ENCODE measurements around the gene SH3GL1. TPM values are rescaled to one million over a fixed set of nuclear protein-coding genes. Genes with fewer than 3 reads are reported as not detected.
"Not testable (repeated sequence)": the region's sequence is repeated elsewhere in the genome, so short reads cannot be mapped to it uniquely, and the experiment has no call there.

SH3GL1 gene
- total RNA-seq, 2 experiments from 2014 or later = 33.2 to 38.9 TPM

DNA sequence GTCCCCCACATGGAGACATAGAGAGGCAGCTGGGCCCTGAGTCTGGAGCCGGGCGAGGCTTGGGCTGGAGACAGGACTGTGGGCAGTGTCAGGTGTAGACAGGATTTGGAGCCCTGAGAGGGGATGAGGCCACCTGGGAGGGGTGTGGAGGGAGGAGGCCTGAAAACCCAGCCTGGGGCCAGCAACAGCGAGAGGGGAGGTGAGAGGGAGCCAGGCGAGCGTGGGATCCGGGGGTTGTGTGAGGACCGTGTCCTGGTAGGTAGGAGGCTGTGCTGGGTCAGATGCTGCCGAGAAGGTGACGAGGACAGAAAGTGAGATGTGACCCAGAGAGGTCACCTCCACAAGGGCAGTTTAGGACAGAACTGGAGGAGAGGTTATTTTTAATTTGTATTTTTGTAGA lies 49.6 kb downstream of the SH3GL1 start:
- DNase-seq (ENCODE audit: low spot score) = no peak
- intact Hi-C loops (cut with micrococcal nuclease; ENCODE audit: unreplicated experiment) = no loop called here
- Histone ChIP-seq H3K9me3 (ENCODE audit: low read length) (no peaks in the 10 kb centered on the region), H3K4me1 (ENCODE audit: insufficient read depth, low read length, poor library complexity, severe bottlenecking) (no peaks in the 10 kb centered on the region), H3K27ac (ENCODE audit: low read depth, low read length, poor library complexity, severe bottlenecking) (no peak overlapping the region), H3K79me2 (ENCODE audit: insufficient read depth, low read depth, low read length) (no peaks in the 10 kb centered on the region), H3K9me2 (ENCODE audit: insufficient read depth, low read length) (no peaks in the 10 kb centered on the region), H3K4me3 (ENCODE audit: low read depth, low read length, poor library complexity, severe bottlenecking) (no peak overlapping the region), H2AFZ (ENCODE audit: low read length) (no peak overlapping the region), H3K36me3 (ENCODE audit: insufficient read depth, low read length) (peaks cover 13% of the 10 kb centered on the region; the same call in 1 of the 2 replicates), H4K20me1 (ENCODE audit: insufficient read depth, low read length) (no peaks in the 10 kb centered on the region), H3K4me2 (ENCODE audit: low read length) (no peak overlapping the region)
- no TSS peak for BruUV-seq (replicated peaks)
- ChIA-PET POLR2A (no interaction called here), CTCF (ENCODE audit: unreplicated experiment) (no interaction called here)
- TF ChIP-seq, protein P1, sequence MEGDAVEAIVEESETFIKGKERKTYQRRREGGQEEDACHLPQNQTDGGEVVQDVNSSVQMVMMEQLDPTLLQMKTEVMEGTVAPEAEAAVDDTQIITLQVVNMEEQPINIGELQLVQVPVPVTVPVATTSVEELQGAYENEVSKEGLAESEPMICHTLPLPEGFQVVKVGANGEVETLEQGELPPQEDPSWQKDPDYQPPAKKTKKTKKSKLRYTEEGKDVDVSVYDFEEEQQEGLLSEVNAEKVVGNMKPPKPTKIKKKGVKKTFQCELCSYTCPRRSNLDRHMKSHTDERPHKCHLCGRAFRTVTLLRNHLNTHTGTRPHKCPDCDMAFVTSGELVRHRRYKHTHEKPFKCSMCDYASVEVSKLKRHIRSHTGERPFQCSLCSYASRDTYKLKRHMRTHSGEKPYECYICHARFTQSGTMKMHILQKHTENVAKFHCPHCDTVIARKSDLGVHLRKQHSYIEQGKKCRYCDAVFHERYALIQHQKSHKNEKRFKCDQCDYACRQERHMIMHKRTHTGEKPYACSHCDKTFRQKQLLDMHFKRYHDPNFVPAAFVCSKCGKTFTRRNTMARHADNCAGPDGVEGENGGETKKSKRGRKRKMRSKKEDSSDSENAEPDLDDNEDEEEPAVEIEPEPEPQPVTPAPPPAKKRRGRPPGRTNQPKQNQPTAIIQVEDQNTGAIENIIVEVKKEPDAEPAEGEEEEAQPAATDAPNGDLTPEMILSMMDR (conservative IDR thresholded peaks at IDR 0.05; ENCODE audit: low read length) = no peak
- TF ChIP-seq EZH2phosphoT487 (IDR thresholded peaks at IDR 0.05; ENCODE audit: borderline replicate concordance, low read depth, low read length) = no peak

DNA sequence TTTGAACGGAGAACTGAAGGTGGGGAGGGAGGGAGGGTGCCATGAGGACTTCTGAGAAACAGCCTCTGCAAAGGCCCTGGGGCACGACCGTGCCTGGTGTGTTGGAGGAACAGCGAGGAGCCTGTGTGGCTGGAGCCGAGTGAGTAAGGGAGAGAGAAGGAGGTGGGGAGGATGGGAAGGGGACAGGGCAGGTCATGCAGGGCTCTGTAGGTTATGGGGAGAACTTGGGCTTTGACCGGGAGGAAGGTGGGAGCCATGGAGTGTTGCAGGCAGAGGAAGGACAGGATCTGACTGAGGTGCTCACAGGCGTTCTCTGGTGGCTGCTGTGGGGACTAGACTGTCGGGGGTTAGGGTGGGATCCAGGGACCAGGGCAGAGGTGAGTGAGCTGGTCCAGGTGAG lies 50.2 kb downstream of the SH3GL1 start:
- Histone ChIP-seq H3K27ac (ENCODE audit: low read depth, low read length, poor library complexity, severe bottlenecking) (no peak overlapping the region), H2AFZ (ENCODE audit: low read length) (no peak overlapping the region), H3K9me2 (ENCODE audit: insufficient read depth, low read length) (no peaks in the 10 kb centered on the region), H3K9me3 (ENCODE audit: low read length) (no peaks in the 10 kb centered on the region), H3K79me2 (ENCODE audit: insufficient read depth, low read depth, low read length) (no peaks in the 10 kb centered on the region), H4K20me1 (ENCODE audit: insufficient read depth, low read length) (no peaks in the 10 kb centered on the region), H3K36me3 (ENCODE audit: insufficient read depth, low read length) (peaks cover 13% of the 10 kb centered on the region; the same call in 1 of the 2 replicates), H3K4me3 (ENCODE audit: low read depth, low read length, poor library complexity, severe bottlenecking) (no peak overlapping the region), H3K4me2 (ENCODE audit: low read length) (no peak overlapping the region), H3K4me1 (ENCODE audit: insufficient read depth, low read length, poor library complexity, severe bottlenecking) (no peaks in the 10 kb centered on the region)
- no peak for DNase-seq (ENCODE audit: low spot score)
- CTCF ChIA-PET (ENCODE audit: unreplicated experiment) = interaction anchor here (0.7 kb wide), 1 partner anchor 119 kb away, joined by 6 read pairs; no protein-coding TSS in a partner anchor
- intact Hi-C loops (cut with micrococcal nuclease; ENCODE audit: unreplicated experiment) = no loop called here
- TF ChIP-seq, protein P1 (conservative IDR thresholded peaks at IDR 0.05; ENCODE audit: low read length) = no peak
- no peak for TF ChIP-seq EZH2phosphoT487 (IDR thresholded peaks at IDR 0.05; ENCODE audit: borderline replicate concordance, low read depth, low read length)
- POLR2A ChIA-PET = no interaction called here
- BruUV-seq (replicated peaks) = no TSS peak

DNA sequence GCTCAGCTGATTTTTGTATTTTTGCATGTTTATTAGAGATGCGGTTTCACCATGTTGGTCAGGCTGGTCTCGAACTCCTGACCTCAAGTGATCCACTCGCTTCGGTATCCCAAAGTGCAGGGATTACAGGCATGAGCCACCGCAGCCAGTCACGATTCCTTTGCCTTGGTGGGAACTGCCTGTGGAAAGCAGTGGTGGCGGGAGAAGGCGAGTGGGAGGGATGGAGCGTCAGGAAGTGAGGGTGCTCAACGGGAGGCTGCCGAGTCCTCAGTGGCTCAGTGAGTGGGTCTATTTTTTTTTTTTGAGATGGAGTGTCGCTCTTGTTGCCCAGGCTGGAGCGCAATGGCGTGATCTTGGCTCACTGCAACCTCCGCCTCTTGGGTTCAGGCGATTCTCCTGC lies 51.1 kb downstream of the SH3GL1 start:
- H3K79me2 ChIP-seq (ENCODE audit: insufficient read depth, low read depth, low read length); H3K9me2 ChIP-seq (ENCODE audit: insufficient read depth, low read length); H3K4me2 ChIP-seq (ENCODE audit: low read length); H3K9me3 ChIP-seq (ENCODE audit: low read length); H3K4me1 ChIP-seq (ENCODE audit: insufficient read depth, low read length, poor library complexity, severe bottlenecking); H3K4me3 ChIP-seq (ENCODE audit: low read depth, low read length, poor library complexity, severe bottlenecking); POLR2A ChIA-PET; H2AFZ ChIP-seq (ENCODE audit: low read length); H3K36me3 ChIP-seq (ENCODE audit: insufficient read depth, low read length); DNase-seq (ENCODE audit: low spot score); BruUV-seq (replicated peaks); H3K27ac ChIP-seq (ENCODE audit: low read depth, low read length, poor library complexity, severe bottlenecking); H4K20me1 ChIP-seq (ENCODE audit: insufficient read depth, low read length); intact Hi-C loops (cut with micrococcal nuclease; ENCODE audit: unreplicated experiment): not testable (repeated sequence)
- CTCF ChIA-PET (ENCODE audit: unreplicated experiment) = interaction anchor here (0.7 kb wide), 1 partner anchor 118 kb away, joined by 6 read pairs; no protein-coding TSS in a partner anchor

Data from OCI-LY7 (cell line).